Tibial artery (tissue), 4 donors: ENCODE measurements around the gene SCGB3A1.

Source experiments
- DNase-seq, 2 donors: peaks; one replicate each; pipeline ENCODE4 v3.0.0-alpha.2; 2019
- H3K27ac ChIP-seq, 2 donors: fragments of 200-600 bp; sonication (generic) in 1 of 2; 1 replicate in 1 of 2; 2 replicates in 1 of 2; pipeline ENCODE4 v1.5.1; 2018 to 2019; ENCODE audit warnings: mild to moderate bottlenecking in 1 of 2
- H3K27me3 ChIP-seq, 2 donors: fragments of 200-600 bp; sonication (generic) in 1 of 2; one replicate each; pipeline versions ENCODE4 v1.5.1 to v1.6.0; 2016 to 2019
- H3K36me3 ChIP-seq, 3 donors: fragments of 200-600 bp; sonication (generic) in 2 of 3; one replicate each; pipeline ENCODE4 v1.5.1; 2016 to 2019; ENCODE audit warnings: mild to moderate bottlenecking in 2 of 3
- H3K4me1 ChIP-seq, 4 donors: fragments of 200-600 bp; sonication (generic) in 2 of 4; 1 replicate in 3 of 4; 2 replicates in 1 of 4; pipeline ENCODE4 v1.5.1; 2016 to 2019
- H3K4me3 ChIP-seq, 2 donors: fragments of 200-600 bp; sonication (generic) in 1 of 2; 1 replicate in 1 of 2; 2 replicates in 1 of 2; pipeline ENCODE4 v1.5.1; 2018 to 2019; ENCODE audit warnings: mild to moderate bottlenecking in 2 of 2
- H3K9me3 ChIP-seq, 3 donors: fragments of 200-600 bp; sonication (generic) in 1 of 3; one replicate each; pipeline ENCODE4 v1.5.1; 2016 to 2019
- intact Hi-C: fragments of 100-400 bp; cut with DNase I; formaldehyde crosslinking; loops from one replicate; pipeline ENCODE4 v1.15.0; 2023; ENCODE audit warnings: low total_unique reads
- TF ChIP-seq, protein P1 (sequence below), 2 experiments: fragments of 200-600 bp in 1 of 2; fragments of 450-650 bp in 1 of 2; IDR thresholded peaks; one replicate each; pipeline ENCODE4 v1.5.1; 2017 to 2019; ENCODE audit warnings: antibody characterized with exemption in 2 of 2, mild to moderate bottlenecking in 1 of 2, moderate library complexity in 1 of 2

The SCGB3A1 gene

DNA sequence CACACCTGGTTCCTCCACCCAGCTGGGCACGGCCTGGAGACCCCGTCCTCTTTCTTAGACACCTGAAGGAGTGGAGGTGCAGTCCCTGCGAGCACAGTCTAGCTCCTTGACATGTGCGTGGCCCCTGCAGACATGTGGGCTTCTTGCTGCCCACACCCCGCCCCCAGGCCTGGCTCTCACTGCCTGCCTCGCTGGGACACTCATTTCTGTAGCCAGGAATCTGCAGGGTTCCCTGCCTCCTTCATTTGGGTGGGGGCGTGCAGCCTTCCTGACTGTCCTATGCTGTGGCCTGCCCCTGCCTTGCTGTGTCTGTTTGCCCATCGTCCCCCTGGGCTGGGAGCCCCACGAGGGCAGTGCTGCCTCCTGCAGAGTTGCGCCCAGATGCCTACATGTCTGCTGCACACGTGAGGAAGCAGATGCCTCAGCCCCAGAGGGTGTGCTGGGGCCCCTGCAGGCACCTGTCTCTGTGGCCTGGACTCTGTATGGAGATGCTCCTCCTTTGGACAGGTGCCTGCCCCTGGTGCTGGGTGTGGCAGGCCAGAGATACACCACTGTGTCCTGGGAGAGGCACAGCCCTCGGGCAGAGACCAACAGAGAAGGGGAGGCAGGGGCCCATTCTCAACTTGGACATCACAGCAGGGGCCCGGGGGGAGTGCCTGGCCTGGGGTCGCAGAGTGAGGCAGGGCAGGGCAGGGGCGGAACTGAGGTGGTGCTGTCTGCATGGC, 35.5 kb upstream of the SCGB3A1 start:
- TF ChIP-seq, protein P1, sequence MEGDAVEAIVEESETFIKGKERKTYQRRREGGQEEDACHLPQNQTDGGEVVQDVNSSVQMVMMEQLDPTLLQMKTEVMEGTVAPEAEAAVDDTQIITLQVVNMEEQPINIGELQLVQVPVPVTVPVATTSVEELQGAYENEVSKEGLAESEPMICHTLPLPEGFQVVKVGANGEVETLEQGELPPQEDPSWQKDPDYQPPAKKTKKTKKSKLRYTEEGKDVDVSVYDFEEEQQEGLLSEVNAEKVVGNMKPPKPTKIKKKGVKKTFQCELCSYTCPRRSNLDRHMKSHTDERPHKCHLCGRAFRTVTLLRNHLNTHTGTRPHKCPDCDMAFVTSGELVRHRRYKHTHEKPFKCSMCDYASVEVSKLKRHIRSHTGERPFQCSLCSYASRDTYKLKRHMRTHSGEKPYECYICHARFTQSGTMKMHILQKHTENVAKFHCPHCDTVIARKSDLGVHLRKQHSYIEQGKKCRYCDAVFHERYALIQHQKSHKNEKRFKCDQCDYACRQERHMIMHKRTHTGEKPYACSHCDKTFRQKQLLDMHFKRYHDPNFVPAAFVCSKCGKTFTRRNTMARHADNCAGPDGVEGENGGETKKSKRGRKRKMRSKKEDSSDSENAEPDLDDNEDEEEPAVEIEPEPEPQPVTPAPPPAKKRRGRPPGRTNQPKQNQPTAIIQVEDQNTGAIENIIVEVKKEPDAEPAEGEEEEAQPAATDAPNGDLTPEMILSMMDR (IDR thresholded peaks at IDR 0.05) = no peak
- no peak overlapping the region for H3K4me3 ChIP-seq

DNA sequence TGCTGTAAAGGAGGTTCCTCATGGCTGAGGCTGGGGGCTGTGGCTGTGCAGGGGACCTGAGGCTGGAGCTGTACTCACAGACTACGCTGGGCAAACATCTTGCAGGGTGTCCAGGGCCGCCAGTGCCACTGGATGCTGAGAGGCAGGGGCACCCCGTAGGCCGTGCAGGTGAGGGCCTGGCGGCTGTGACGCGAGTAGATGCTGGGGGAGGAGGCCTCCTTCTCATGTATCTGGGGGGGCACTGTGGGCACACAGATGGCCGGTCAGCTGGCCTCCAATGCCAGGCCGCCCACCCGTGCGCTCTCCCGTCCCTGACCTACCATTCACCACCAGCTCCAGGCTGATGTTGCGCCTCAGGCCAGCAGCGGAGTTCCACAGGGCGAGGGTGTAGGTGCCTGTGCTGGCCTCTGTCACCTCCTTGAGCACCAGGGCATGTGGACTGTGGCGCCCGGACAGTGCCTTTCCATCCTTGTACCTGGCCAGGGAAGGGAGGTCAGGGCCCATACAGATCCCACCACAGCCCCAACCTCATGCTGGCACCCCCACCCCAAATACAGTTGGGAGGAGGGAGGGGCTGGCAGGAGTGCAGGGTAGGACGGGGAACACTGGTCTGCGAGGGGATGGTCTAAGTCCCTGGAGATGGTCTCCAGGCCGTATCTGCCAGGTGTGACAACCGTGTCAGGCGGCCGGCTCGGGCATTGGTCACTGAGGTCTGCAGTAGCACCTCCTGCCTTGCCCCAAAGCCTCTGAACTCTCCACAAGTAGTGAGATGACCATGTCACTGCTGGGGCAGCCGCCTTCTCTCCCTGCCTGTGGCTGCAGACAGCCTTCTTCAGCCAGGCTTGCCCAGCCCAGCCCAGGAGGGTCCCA, 34.7 kb upstream of the SCGB3A1 start:
- H3K4me1 ChIP-seq = no peaks in the 10 kb centered on the region
- DNase-seq = no peak
- peaks cover 0 to 22% of the 10 kb centered on the region in 2 donors for H3K27me3 ChIP-seq
- intact Hi-C loops = no loop called here
- no peaks in the 10 kb centered on the region for H3K36me3 ChIP-seq
- no peak overlapping the region for H3K4me3 ChIP-seq
- TF ChIP-seq, protein P1 (IDR thresholded peaks at IDR 0.05) = no peak
- H3K27ac ChIP-seq = no peak overlapping the region
- no peaks in the 10 kb centered on the region for H3K9me3 ChIP-seq

More for the DNA sequence above, 35.5 kb upstream of the SCGB3A1 start:
- no peak for DNase-seq
- intact Hi-C loops = no loop called here
- no peaks in the 10 kb centered on the region for H3K36me3 ChIP-seq
- no peak overlapping the region for H3K27ac ChIP-seq
- no peaks in the 10 kb centered on the region for H3K4me1 ChIP-seq
- H3K27me3 ChIP-seq = peaks cover 0 to 20% of the 10 kb centered on the region in 2 donors
- no peaks in the 10 kb centered on the region for H3K9me3 ChIP-seq

DNA sequence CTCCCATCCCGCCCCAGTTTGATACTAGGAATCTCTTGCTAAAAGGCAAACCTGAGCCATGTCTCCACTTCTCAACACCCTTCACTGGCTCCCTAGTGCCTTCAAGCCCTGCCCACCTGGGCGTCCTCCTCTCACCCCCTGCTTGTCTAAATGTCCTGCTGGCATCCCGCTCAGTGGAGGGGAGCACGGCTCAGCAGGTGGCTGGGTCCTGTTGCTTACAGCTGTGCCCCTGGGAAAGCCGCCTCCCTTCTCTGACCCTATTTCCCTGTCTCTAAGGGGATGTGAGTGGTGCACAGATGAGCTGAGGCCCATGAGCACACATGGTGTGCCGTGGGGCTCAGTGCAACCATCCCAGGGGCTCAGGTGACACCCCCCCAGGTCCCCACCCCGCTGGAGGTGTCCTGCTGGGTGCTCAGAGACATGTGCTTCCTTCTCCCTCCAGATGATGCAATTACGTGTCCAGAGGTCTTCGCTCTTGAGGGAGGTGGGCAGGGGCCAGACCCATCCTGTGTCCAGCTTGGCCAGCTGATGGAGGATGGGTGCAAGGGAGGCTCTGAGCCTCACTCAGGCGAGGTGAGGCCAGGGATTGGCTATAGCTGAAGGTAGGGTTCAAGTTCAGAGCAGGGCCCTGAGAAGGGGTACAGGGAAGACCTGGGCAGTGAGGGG, 34.0 kb upstream of the SCGB3A1 start:
- no peak overlapping the region for H3K4me3 ChIP-seq
- no peaks in the 10 kb centered on the region for H3K9me3 ChIP-seq
- no peaks in the 10 kb centered on the region for H3K36me3 ChIP-seq
- no peak overlapping the region for H3K27ac ChIP-seq
- H3K4me1 ChIP-seq = no peaks in the 10 kb centered on the region
- H3K27me3 ChIP-seq = peaks cover 0 to 22% of the 10 kb centered on the region in 2 donors
- TF ChIP-seq, protein P1 (IDR thresholded peaks at IDR 0.05) = no peak
- intact Hi-C loops = no loop called here
- DNase-seq = no peak

- Histone ChIP-seq H3K4me3 (no peak overlapping the region), H3K27ac (no peak overlapping the region), H3K9me3 (no peaks in the 10 kb centered on the region), H3K36me3 (no peaks in the 10 kb centered on the region), H3K27me3 (peaks cover 0 to 26% of the 10 kb centered on the region in 2 donors), H3K4me1 (no peaks in the 10 kb centered on the region)
- intact Hi-C loops = no loop called here
- DNase-seq = no peak
- TF ChIP-seq, protein P1 (IDR thresholded peaks at IDR 0.05) = no peak
These were observed 33.3 kb upstream of the SCGB3A1 start for GRCh38 chr5:180624587-180624986.

GRCh38 chr5:180623844-180624243, 32.5 kb upstream of the SCGB3A1 start:
- no peaks in the 10 kb centered on the region for H3K36me3 ChIP-seq
- DNase-seq = no peak
- TF ChIP-seq, protein P1 (IDR thresholded peaks at IDR 0.05) = no peak
- peaks cover 0 to 33% of the 10 kb centered on the region in 2 donors for H3K27me3 ChIP-seq
- peaks cover 0 to 3% (median under 1%) of the 10 kb centered on the region in 4 donors for H3K4me1 ChIP-seq
- no peak overlapping the region for H3K4me3 ChIP-seq
- H3K27ac ChIP-seq = no peak overlapping the region
- intact Hi-C loops = no loop called here
- H3K9me3 ChIP-seq = no peaks in the 10 kb centered on the region
